Smooth muscle cell (in vitro differentiated cells): ENCODE measurements around the gene NKD2. TPM values are rescaled to one million over a fixed set of nuclear protein-coding genes. Genes with fewer than 3 reads are reported as not detected.

Experiments
- DNase-seq: peaks from one replicate; lab custom pipeline; 2025; ENCODE audit not compliant: unreplicated experiment; lab: John Stamatoyannopoulos, UW
- H2AFZ ChIP-seq: fragments of 200-600 bp; sonication (generic); 2 replicates; pipeline ENCODE4 v1.6.0; 2016; ENCODE audit warnings: antibody characterized with exemption, low read depth, mild to moderate bottlenecking
- H3F3A ChIP-seq: fragments of 200-600 bp; sonication (generic); 2 replicates; pipeline ENCODE4 v1.6.0; 2017; ENCODE audit warnings: antibody characterized with exemption, low read depth
- H3K27ac ChIP-seq: fragments of 200-600 bp; sonication (generic); 2 replicates; pipeline ENCODE4 v1.5.1; 2016; ENCODE audit warnings: low read depth, mild to moderate bottlenecking
- H3K27me3 ChIP-seq: fragments of 200-600 bp; sonication (generic); 2 replicates; pipeline ENCODE4 v1.6.1; 2016; ENCODE audit warnings: low read depth, mild to moderate bottlenecking
- H3K36me3 ChIP-seq: fragments of 200-600 bp; sonication (generic); 2 replicates; pipeline ENCODE4 v1.5.1; 2016; ENCODE audit warnings: low read depth
- H3K4me1 ChIP-seq: fragments of 200-600 bp; sonication (generic); 2 replicates; pipeline ENCODE4 v1.5.1; 2016; ENCODE audit warnings: low read depth
- H3K4me2 ChIP-seq: fragments of 200-600 bp; sonication (generic); 2 replicates; pipeline ENCODE4 v1.6.0; 2016; ENCODE audit warnings: mild to moderate bottlenecking
- H3K4me3 ChIP-seq: fragments of 200-600 bp; sonication (generic); 2 replicates; pipeline ENCODE4 v1.5.1; 2016; ENCODE audit warnings: mild to moderate bottlenecking
- H3K79me2 ChIP-seq: fragments of 200-600 bp; sonication (generic); 2 replicates; pipeline ENCODE4 v1.6.0; 2016; ENCODE audit warnings: low read depth, mild to moderate bottlenecking
- H3K9ac ChIP-seq: fragments of 200-600 bp; sonication (generic); 2 replicates; pipeline ENCODE4 v1.6.0; 2016; ENCODE audit warnings: low read depth
- H3K9me3 ChIP-seq: fragments of 200-600 bp; sonication (generic); replicated peaks from 2 replicates; pipeline ENCODE4 v1.5.1; 2016; ENCODE audit warnings: low read depth
- H4K20me1 ChIP-seq: fragments of 200-600 bp; sonication (generic); 2 replicates; pipeline ENCODE4 v1.6.0; 2016; ENCODE audit warnings: low read depth
- CTCF ChIP-seq: fragments of 200-600 bp; sonication (generic); IDR thresholded peaks from 2 replicates; pipeline ENCODE4 v1.5.1; 2017; ENCODE audit warnings: borderline replicate concordance, mild to moderate bottlenecking, antibody characterized with exemption; ENCODE audit not compliant: insufficient read depth, poor library complexity, severe bottlenecking
- WGBS: methylation state at CpG from one replicate; pipeline ENCODE4 v1.1.7; 2016; ENCODE audit warnings: low lambda C conversion rate; 5-methylcytosine and 5-hydroxymethylcytosine counted together
- polyA plus RNA-seq: library from polyadenylated mRNA; unstranded; fragments of >200 nt; fragmentation: Nextera tagmentation; extraction: Ambion mirVana; gene quantifications from 2 replicates; pipeline ENCODE4 v1.2.1, GENCODE V29; 2016
- total RNA-seq: library from RNA; depleted of rRNA; stranded (reverse); fragments of >200 nt; gene quantifications from 2 replicates; pipeline ENCODE4 v1.2.3, GENCODE V29; 2014

The NKD2 gene
- total and polyA plus RNA-seq, 2 experiments from 2014 or later = 32.5 to 122 TPM

GRCh38 chr5:1003296-1003937 is 5.2 kb upstream of the NKD2 start:
- H3K4me3 ChIP-seq = no peak overlapping the region
- no peaks in the 10 kb centered on the region for H3K27me3 ChIP-seq
- no peak for DNase-seq
- peak overlapping the region; percentile 66 for H3K27ac ChIP-seq
- 67% methylated on average over 21 of the region's 21 CpGs for WGBS
- H3K4me2 ChIP-seq = peak overlapping the region; percentile 83
- H3K36me3 ChIP-seq = no peaks in the 10 kb centered on the region
- no peak overlapping the region for H2AFZ ChIP-seq
- H3K9ac ChIP-seq = no peak overlapping the region
- TF ChIP-seq CTCF = no peak
- H4K20me1 ChIP-seq = no peaks in the 10 kb centered on the region
- no peaks in the 10 kb centered on the region for H3K79me2 ChIP-seq
- H3F3A ChIP-seq = peaks cover 5% of the 10 kb centered on the region
- no peaks in the 10 kb centered on the region for H3K9me3 ChIP-seq
- H3K4me1 ChIP-seq = no peaks in the 10 kb centered on the region

DNA sequence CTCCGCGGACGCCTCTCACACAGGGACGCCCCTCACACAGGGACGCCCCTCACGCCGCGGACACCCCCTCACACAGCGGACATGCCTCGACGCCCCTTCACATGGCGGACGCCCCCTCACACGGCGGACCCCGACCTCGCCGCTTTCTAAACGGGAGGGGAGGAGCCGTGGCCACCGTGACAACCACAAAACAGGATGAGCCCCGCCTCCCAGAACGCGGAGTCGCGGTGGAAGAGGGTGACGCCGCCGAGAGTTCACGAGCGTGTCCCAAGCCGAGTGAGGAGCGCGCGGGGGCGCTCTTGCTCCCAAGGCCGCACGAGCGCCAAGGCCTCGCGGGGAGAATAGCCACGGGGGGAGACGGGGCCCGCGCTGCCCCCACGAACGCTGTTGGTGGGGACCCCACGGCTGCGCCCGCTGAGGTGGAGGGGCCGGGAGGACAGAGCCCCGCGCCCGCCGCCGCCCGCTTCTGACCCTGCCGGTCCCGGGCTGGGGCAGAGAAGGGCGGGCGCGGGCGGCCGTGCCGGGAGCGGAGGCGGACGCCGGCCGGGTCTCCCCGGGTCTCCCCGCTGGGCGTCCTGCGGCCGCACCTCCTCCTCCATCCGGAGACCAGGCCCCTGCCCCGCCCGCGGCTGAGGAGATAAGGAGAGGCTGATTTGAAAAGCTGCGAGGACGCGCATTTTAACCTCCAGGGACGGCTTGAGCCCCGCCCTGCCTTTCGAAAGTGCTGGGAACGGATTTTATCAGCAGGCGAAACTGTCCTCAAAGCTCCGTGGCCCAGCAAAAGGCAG is 3.9 kb upstream of the NKD2 start:
- peak overlapping the region; percentile 23 for H3K9ac ChIP-seq
- H3K36me3 ChIP-seq = no peaks in the 10 kb centered on the region
- H4K20me1 ChIP-seq = peaks cover 2% of the 10 kb centered on the region
- H3K27ac ChIP-seq = peak overlapping the region; percentile 66
- 7% methylated on average over 62 of the region's 88 CpGs for WGBS
- no peaks in the 10 kb centered on the region for H3K9me3 ChIP-seq
- peak overlapping the region; percentile 83 for H3K4me2 ChIP-seq
- DNase-seq = peak; percentile 52
- peaks cover 5% of the 10 kb centered on the region for H3K27me3 ChIP-seq
- H3K79me2 ChIP-seq = peaks cover 10% of the 10 kb centered on the region
- peaks cover 4% of the 10 kb centered on the region for H3K4me1 ChIP-seq
- peak; percentile 42 for TF ChIP-seq CTCF
- H3K4me3 ChIP-seq = peak overlapping the region; percentile 69
- H3F3A ChIP-seq = no peaks in the 10 kb centered on the region
- H2AFZ ChIP-seq = peak overlapping the region; percentile 69

DNA sequence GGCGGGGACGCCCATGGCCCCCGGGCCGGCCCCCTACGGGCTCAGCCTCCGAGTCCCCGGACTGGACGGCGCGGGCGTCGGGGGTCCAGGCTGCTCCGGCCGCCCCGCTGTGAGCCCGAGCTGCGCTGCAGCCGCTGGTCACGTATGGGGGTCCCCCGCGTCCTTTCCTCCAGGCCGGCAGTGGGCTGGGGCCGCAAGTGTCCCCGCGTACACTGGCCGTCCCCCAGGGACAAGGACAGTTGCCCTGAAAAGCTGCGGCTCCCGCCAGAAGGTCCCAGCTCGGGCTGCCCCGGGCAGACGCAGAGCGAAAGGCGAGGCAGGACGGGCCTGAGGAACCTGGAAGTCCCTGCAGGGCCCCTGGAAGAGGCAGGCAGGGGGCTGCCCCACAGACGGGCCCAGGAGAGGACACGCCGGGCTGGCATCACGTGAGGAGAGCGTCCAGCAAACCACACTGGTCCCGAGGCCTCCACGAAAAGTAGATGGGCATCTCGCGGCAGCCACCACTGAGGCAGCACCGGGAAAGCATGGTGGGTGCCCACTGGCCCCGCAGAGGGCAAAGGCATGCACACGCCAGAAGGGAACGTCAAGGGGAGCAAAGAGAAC is 3.3 kb upstream of the NKD2 start:
- no peaks in the 10 kb centered on the region for H3K36me3 ChIP-seq
- no peak for TF ChIP-seq CTCF
- no peaks in the 10 kb centered on the region for H3F3A ChIP-seq
- H3K79me2 ChIP-seq = peaks cover 17% of the 10 kb centered on the region
- H4K20me1 ChIP-seq = peaks cover 9% of the 10 kb centered on the region
- peak overlapping the region; percentile 83 for H3K4me2 ChIP-seq
- peak overlapping the region; percentile 69 for H2AFZ ChIP-seq
- no peak for DNase-seq
- peak overlapping the region; percentile 23 for H3K9ac ChIP-seq
- H3K4me1 ChIP-seq = peaks cover 4% of the 10 kb centered on the region
- peaks cover 5% of the 10 kb centered on the region for H3K27me3 ChIP-seq
- peak overlapping the region; percentile 69 for H3K4me3 ChIP-seq
- H3K27ac ChIP-seq = no peak overlapping the region
- no peaks in the 10 kb centered on the region for H3K9me3 ChIP-seq
- WGBS = 54% methylated on average over 47 of the region's 47 CpGs
